ENCODE measurements around the gene MED25. TPM values are rescaled to one million over a fixed set of nuclear protein-coding genes. Genes with fewer than 3 reads are reported as not detected.

The MED25 gene
- total RNA-seq, 2 donors from 2014 or later = 38.4 to 173 TPM

- peaks cover 4 to 52% of the 10 kb centered on the region in 2 donors for H3K36me3 ChIP-seq
Measured at GRCh38 chr19:49832556-49832955, 14.5 kb downstream of the MED25 start.

GRCh38 chr19:49833599-49833998 lies 15.5 kb downstream of the MED25 start:
- H3K9me3 ChIP-seq = no peaks in the 10 kb centered on the region
- WGBS = 91% methylated on average over 7 of the region's 7 CpGs
- peaks cover 4 to 48% of the 10 kb centered on the region in 2 donors for H3K36me3 ChIP-seq
- intact Hi-C loops (cut with DNase I) = no loop called here
- DNase-seq (ENCODE audit: low spot score) = no peak
- H3K27me3 ChIP-seq (replicated peaks; ENCODE audit: insufficient read depth) = no peaks in the 10 kb centered on the region
- H3K4me3 ChIP-seq = no peak overlapping the region
- H3K27ac ChIP-seq = no peak overlapping the region
- no peak for TF ChIP-seq POLR2AphosphoS5 (IDR thresholded peaks at IDR 0.05)
- no peaks in the 10 kb centered on the region for H3K4me1 ChIP-seq (replicated peaks)

More at GRCh38 chr19:49832556-49832955, 14.5 kb downstream of the MED25 start:
- Histone ChIP-seq H3K4me3 (no peak overlapping the region), H3K27ac (no peak overlapping the region), H3K9me3 (no peaks in the 10 kb centered on the region), H3K27me3 (replicated peaks; ENCODE audit: insufficient read depth) (no peaks in the 10 kb centered on the region), H3K4me1 (replicated peaks) (no peaks in the 10 kb centered on the region)
- TF ChIP-seq POLR2AphosphoS5 (IDR thresholded peaks at IDR 0.05) = no peak
- no peak for TF ChIP-seq POLR2A (IDR thresholded peaks at IDR 0.05)
- TF ChIP-seq CTCF (IDR thresholded peaks at IDR 0.05) = no peak
- no peak for DNase-seq (ENCODE audit: low spot score)
- 67% methylated on average over 9 of the region's 9 CpGs for WGBS
- intact Hi-C loops (cut with DNase I) = no loop called here

GRCh38 chr19:49835562-49835961 lies 17.5 kb downstream of the MED25 start:
- no peak overlapping the region for H3K27ac ChIP-seq
- H3K4me1 ChIP-seq (replicated peaks) = no peaks in the 10 kb centered on the region
- WGBS = 96% methylated on average over 11 of the region's 12 CpGs
- H3K36me3 ChIP-seq = peaks cover 4 to 47% of the 10 kb centered on the region in 2 donors
- no peaks in the 10 kb centered on the region for H3K27me3 ChIP-seq (replicated peaks; ENCODE audit: insufficient read depth)
- no peaks in the 10 kb centered on the region for H3K9me3 ChIP-seq
- intact Hi-C loops (cut with DNase I) = no loop called here
- no peak overlapping the region for H3K4me3 ChIP-seq
- no peak for DNase-seq (ENCODE audit: low spot score)
- no peak for TF ChIP-seq CTCF (IDR thresholded peaks at IDR 0.05)
- no peak for TF ChIP-seq POLR2A (IDR thresholded peaks at IDR 0.05)
- no peak for TF ChIP-seq POLR2AphosphoS5 (IDR thresholded peaks at IDR 0.05)

GRCh38 chr19:49836176-49837008 lies 18.3 kb downstream of the MED25 start:
- Histone ChIP-seq H3K4me1 (replicated peaks) (no peaks in the 10 kb centered on the region), H3K9me3 (no peaks in the 10 kb centered on the region), H3K36me3 (peaks cover 4 to 47% of the 10 kb centered on the region in 2 donors), H3K27ac (no peak overlapping the region), H3K27me3 (replicated peaks; ENCODE audit: insufficient read depth) (no peaks in the 10 kb centered on the region), H3K4me3 (no peak overlapping the region)
- TF ChIP-seq POLR2AphosphoS5 (IDR thresholded peaks at IDR 0.05) = no peak
- no peak for TF ChIP-seq POLR2A (IDR thresholded peaks at IDR 0.05)
- TF ChIP-seq CTCF (IDR thresholded peaks at IDR 0.05) = no peak
- WGBS = 92% methylated on average over 20 of the region's 20 CpGs
- DNase-seq (ENCODE audit: low spot score) = no peak
- intact Hi-C loops (cut with DNase I) = no loop called here

GRCh38 chr19:49837009-49837310 lies 18.9 kb downstream of the MED25 start:
- no peak overlapping the region for H3K27ac ChIP-seq
- H3K27me3 ChIP-seq (replicated peaks; ENCODE audit: insufficient read depth) = no peaks in the 10 kb centered on the region
- intact Hi-C loops (cut with DNase I) = no loop called here
- DNase-seq (ENCODE audit: low spot score) = no peak
- WGBS = 89% methylated on average over 5 of the region's 5 CpGs
- no peaks in the 10 kb centered on the region for H3K9me3 ChIP-seq
- H3K36me3 ChIP-seq = peaks cover 4 to 42% of the 10 kb centered on the region in 2 donors
- H3K4me3 ChIP-seq = no peak overlapping the region
- TF ChIP-seq CTCF (IDR thresholded peaks at IDR 0.05) (no peak), POLR2A (IDR thresholded peaks at IDR 0.05) (no peak), POLR2AphosphoS5 (IDR thresholded peaks at IDR 0.05) (no peak)
- H3K4me1 ChIP-seq (replicated peaks) = no peaks in the 10 kb centered on the region

All from prostate gland (tissue), 2 donors.